AG04450 (cell line): ENCODE results near the gene RASGRF1. TPM values are rescaled to one million over a fixed set of nuclear protein-coding genes. Genes with fewer than 3 reads are reported as not detected.

Experiments used
- CTCF ChIA-PET: fragments of 300-600, 350-600 bp; formaldehyde crosslinking; extraction: SDS; loops from one replicate; lab custom pipeline; 2022; ENCODE audit warnings: antibody characterized with exemption, inconsistent platforms; lab: Charles Lee
- POLR2A ChIA-PET: fragments of 350-600 bp; formaldehyde crosslinking; extraction: SDS; loops from one replicate; lab custom pipeline; 2021; ENCODE audit warnings: antibody characterized with exemption, inconsistent platforms; lab: Yijun Ruan, JAX
- DNase-seq: peaks from one replicate; pipeline ENCODE4 v3.0.0-alpha.2; 2011; ENCODE audit warnings: low read depth, low spot score
- H3K27ac ChIP-seq: one replicate; pipeline ENCODE4 v1.5.1; 2012; ENCODE audit warnings: low read depth, low read length, control low read depth
- H3K27me3 ChIP-seq: one replicate; pipeline ENCODE4 v1.6.0; 2012; ENCODE audit warnings: low read length; ENCODE audit not compliant: control insufficient read depth, insufficient read depth
- H3K4me3 ChIP-seq: 2 replicates; pipeline ENCODE4 v1.5.1; 2011; ENCODE audit warnings: mild to moderate bottlenecking, low read depth, low read length, control low read depth
- H3K9me3 ChIP-seq: 2 replicates; pipeline ENCODE4 v1.5.1; 2012; ENCODE audit warnings: low read length; ENCODE audit not compliant: control insufficient read depth, insufficient read depth
- CTCF ChIP-seq: IDR thresholded peaks from 2 replicates; pipeline ENCODE4 v1.5.1; 2011; ENCODE audit warnings: low read depth, low read length, control low read depth, inconsistent platforms
- polyA plus RNA-seq: library from polyadenylated mRNA; depleted of rRNA; stranded (reverse); fragments of >200 nt; gene quantifications from 2 replicates; pipeline ENCODE4 v1.2.3, GENCODE V29; 2011

Gene RASGRF1
- polyA plus RNA-seq, 1 experiment: 0.25 TPM

- ChIA-PET CTCF (interaction anchor here (0.9 kb wide), 1 partner anchor 166 kb away, joined by 5 read pairs; no protein-coding TSS in a partner anchor), POLR2A (no interaction called here)
- no peak overlapping the region for H3K4me3 ChIP-seq
- no peaks in the 10 kb centered on the region for H3K9me3 ChIP-seq
- no peak for TF ChIP-seq CTCF
- no peak for DNase-seq
- peaks cover 6% of the 10 kb centered on the region for H3K27me3 ChIP-seq
- H3K27ac ChIP-seq: no peak overlapping the region
Measured at GRCh38 chr15:79017953-79018352, 72.6 kb downstream of the RASGRF1 start.

- Histone ChIP-seq H3K9me3 (no peaks in the 10 kb centered on the region), H3K4me3 (no peak overlapping the region), H3K27ac (no peak overlapping the region), H3K27me3 (peaks cover 6% of the 10 kb centered on the region)
- ChIA-PET CTCF (interaction anchor here (1.0 to 1.3 kb wide), 2 partner anchors 9 to 12 kb away, joined by 3 read pairs; no protein-coding TSS in a partner anchor), POLR2A (no interaction called here)
- no peak for TF ChIP-seq CTCF
- DNase-seq: no peak
Measured at GRCh38 chr15:79016527-79017170, 73.9 kb downstream of the RASGRF1 start.

GRCh38 chr15:79015416-79015815, 75.2 kb downstream of the RASGRF1 start:
- Histone ChIP-seq H3K27me3 (peaks cover 9% of the 10 kb centered on the region), H3K4me3 (no peak overlapping the region), H3K27ac (no peak overlapping the region), H3K9me3 (no peaks in the 10 kb centered on the region)
- TF ChIP-seq CTCF: no peak
- ChIA-PET CTCF (interaction anchor here (1.3 kb wide), 1 partner anchor 8 kb away, joined by 3 read pairs; no protein-coding TSS in a partner anchor), POLR2A (no interaction called here)
- no peak for DNase-seq

- no peak for TF ChIP-seq CTCF
- Histone ChIP-seq H3K9me3 (no peaks in the 10 kb centered on the region), H3K27ac (no peak overlapping the region), H3K27me3 (peaks cover 6% of the 10 kb centered on the region), H3K4me3 (no peak overlapping the region)
- POLR2A ChIA-PET: no interaction called here
- CTCF ChIA-PET: no interaction called here
- DNase-seq: no peak
Measured at GRCh38 chr15:79010278-79010677, 80.3 kb downstream of the RASGRF1 start.

- DNase-seq: no peak
- H3K27ac ChIP-seq: no peak overlapping the region
- H3K27me3 ChIP-seq: peaks cover 6% of the 10 kb centered on the region
- no peak for TF ChIP-seq CTCF
- ChIA-PET POLR2A (no interaction called here), CTCF (no interaction called here)
- no peaks in the 10 kb centered on the region for H3K9me3 ChIP-seq
- no peak overlapping the region for H3K4me3 ChIP-seq
Measured at GRCh38 chr15:79009379-79009778, 81.2 kb downstream of the RASGRF1 start.
